ENCODE results near the gene CHSY1.

DNA sequence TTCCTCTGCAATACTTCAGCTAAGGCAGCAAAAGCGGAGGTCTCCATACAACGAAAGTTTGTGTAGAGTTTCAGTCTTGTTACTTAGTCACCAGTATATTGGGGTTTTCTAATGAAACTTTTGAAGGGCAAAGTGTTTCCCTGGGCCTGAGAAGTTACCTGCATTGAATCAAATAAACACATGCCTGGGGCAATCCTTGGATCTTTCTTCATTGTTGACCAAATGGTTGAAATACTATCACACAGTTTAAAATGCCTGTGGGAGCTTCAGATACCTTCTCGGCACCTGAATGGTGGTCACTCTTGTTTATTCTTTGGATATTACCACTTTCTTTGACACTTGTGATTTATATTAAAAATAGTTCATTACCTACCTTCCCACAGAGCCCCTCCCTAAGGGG lies 988 bp upstream of the CHSY1 start:
- TF ChIP-seq EZH2phosphoT487 (IDR thresholded peaks at IDR 0.05; ENCODE audit: insufficient read depth, low read depth), result no peak
- no peak for TF ChIP-seq EZH2 (IDR thresholded peaks at IDR 0.05; ENCODE audit: insufficient read depth, poor library complexity, severe bottlenecking)

Measured in GM23248 (cell line).